K562 treated with DMSO at 1 percent for 4 hours (cell line): ENCODE data around the gene UPF2. TPM values are rescaled to one million over a fixed set of nuclear protein-coding genes. Genes with fewer than 3 reads are reported as not detected.

ENCODE experiments used
- total RNA-seq: library from RNA; unstranded; fragments of 300-600 nt; gene quantifications from 2 replicates; pipeline ENCODE4 v1.2.3, GENCODE V29; 2022; ENCODE audit not compliant: insufficient read depth

The UPF2 gene, protein sequence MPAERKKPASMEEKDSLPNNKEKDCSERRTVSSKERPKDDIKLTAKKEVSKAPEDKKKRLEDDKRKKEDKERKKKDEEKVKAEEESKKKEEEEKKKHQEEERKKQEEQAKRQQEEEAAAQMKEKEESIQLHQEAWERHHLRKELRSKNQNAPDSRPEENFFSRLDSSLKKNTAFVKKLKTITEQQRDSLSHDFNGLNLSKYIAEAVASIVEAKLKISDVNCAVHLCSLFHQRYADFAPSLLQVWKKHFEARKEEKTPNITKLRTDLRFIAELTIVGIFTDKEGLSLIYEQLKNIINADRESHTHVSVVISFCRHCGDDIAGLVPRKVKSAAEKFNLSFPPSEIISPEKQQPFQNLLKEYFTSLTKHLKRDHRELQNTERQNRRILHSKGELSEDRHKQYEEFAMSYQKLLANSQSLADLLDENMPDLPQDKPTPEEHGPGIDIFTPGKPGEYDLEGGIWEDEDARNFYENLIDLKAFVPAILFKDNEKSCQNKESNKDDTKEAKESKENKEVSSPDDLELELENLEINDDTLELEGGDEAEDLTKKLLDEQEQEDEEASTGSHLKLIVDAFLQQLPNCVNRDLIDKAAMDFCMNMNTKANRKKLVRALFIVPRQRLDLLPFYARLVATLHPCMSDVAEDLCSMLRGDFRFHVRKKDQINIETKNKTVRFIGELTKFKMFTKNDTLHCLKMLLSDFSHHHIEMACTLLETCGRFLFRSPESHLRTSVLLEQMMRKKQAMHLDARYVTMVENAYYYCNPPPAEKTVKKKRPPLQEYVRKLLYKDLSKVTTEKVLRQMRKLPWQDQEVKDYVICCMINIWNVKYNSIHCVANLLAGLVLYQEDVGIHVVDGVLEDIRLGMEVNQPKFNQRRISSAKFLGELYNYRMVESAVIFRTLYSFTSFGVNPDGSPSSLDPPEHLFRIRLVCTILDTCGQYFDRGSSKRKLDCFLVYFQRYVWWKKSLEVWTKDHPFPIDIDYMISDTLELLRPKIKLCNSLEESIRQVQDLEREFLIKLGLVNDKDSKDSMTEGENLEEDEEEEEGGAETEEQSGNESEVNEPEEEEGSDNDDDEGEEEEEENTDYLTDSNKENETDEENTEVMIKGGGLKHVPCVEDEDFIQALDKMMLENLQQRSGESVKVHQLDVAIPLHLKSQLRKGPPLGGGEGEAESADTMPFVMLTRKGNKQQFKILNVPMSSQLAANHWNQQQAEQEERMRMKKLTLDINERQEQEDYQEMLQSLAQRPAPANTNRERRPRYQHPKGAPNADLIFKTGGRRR
- total RNA-seq, result 15.7 and 20.7 TPM in 2 replicates

DNA sequence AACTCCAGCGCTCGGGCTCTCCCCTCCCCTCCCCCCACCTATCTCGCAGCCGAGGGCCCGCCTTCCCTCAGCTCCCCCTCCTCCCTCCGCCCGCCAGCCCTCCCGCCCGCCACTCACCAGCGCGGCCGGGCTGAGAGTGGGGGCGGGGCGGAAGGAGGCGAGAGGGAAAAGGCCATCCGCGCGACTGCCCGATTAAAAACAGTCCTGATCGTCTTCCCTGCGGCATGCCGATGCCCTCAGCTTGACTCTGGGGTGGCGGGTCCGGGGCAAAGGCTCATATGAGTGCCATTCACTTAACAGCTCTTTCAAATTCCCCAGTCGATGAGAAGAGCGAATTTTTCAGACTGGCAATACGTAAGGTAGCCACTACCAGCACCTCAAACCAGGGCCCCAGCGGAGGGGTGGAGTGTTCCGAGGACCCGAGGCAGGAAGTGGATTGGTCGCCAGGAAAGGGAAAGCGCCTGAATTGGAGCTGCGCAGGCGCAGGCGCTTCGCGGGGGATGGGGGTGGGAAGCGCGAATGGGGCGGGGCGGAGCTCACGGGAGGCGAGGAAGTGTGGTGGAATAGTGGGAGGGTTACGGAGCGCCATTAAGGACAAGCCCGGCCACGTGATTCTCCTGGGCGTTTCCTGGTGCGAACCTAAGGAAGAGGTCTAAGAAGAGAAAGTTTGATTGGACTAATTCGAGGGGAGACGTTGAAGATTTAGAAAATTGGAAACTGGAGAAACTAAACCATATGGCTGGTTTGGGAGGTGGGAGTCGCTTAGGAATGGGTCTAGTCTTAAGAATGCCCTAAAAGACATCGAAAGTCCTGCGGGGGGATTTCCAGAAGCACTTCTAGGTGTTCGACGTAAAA, at the start of gene UPF2:
UPF2 (minus strand) TSS at position 13 of the 855 bp plus-strand sequence. CDS start 7,386 bp downstream, outside the sequence.

DNA sequence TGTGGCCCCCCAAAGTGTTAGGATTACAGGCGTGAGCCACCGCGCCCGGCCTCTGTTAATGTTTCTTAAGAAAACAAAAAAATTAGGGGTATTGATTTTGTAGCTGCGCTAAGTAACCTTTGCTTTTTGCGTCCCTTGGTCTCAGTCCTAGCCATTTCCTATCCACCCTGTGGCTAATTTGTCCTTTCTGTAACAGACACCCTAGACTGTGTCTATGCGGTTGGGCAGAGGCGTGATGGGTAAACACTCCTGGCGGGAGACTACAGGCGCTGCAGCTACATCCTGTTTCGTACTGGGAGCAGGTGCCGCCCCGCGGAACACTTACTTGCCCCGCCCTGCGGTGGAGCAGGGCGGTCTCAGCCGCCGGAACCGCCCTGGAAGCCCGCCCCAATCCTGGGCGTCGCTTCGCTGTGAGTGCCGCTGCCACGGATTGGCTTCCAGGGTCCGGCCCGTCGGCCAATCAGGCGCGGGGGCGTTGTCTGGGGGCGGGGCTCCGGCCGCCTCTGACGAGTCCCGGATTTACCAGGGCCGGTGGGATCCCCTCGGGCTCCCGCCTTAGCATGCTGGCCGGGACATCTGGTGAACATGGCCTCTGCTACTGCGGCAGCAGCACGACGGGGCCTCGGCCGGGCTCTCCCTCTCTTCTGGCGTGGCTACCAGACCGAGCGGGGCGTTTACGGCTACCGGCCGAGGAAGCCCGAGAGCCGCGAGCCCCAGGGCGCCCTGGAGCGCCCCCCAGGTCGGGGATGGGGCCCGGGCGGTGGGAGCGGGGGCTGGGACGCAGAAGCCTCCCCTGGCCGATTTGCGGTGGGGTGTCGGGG, 26.1 kb upstream of the UPF2 start, which contains the start of gene DHTKD1:
DHTKD1 (plus strand) TSS at position 506 of the 821 bp plus-strand sequence; CDS start at position 586, 80 bp downstream.

Other genes with a start within 250 kb of the UPF2 start
- 1.7 and 5.0 TPM in 2 replicates for gene PROSER2, start 219.5 kb downstream of the UPF2 start, total RNA-seq
- gene DHTKD1, start 26.1 kb upstream of the UPF2 start, total RNA-seq, result 7.4 and 7.9 TPM in 2 replicates
- gene SEC61A2, start 86.9 kb upstream of the UPF2 start, total RNA-seq, result 3.5 and 15.0 TPM in 2 replicates
- 55.9 and 67.8 TPM in 2 replicates for gene NUDT5, start 153.1 kb upstream of the UPF2 start, total RNA-seq
- gene CDC123, start 153.4 kb upstream of the UPF2 start, total RNA-seq, result 73.9 and 75.5 TPM in 2 replicates